Measurements from ENCODE around the gene PRADC1. TPM values are rescaled to one million over a fixed set of nuclear protein-coding genes. Genes with fewer than 3 reads are reported as not detected.

The PRADC1 gene
- total and polyA plus RNA-seq, 2 donors (not counting 3 experiments of a cell fraction or from before 2014, with no cell fraction given): 19.6 to 32.7 TPM

DNA sequence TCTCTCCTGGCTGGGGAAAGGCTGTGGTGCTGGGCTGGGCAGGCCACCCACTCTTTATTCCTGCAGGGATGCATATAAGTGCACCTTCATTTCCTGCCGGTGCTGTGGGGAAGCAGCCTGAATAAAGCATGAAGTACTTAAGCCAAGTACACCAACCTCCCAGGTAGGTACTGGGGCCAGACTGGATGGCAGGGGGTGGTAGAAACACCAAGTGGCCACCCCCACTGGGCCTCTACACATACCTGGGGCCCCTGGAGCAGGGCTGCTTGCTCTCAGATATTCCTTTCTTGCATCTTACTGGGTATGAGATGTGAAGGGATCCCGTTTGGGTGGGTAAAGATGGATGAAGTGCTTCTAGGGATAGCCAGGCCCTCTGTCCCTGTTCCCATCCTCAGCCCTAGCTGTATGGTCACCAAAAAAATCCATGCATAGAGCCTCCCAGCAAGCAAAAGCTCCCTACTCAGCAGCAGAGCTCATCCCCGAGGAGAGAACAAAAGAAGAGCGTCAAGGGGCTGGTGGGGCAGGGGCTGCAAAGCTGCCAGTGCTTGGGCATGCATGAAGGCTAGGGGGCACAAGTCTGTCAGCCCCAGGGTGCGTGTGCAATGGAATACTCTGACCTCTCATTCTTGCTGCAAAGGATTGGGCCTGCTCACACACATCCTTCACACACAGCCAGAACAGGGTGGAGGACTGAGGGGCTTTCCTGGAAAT, 23.0 kb upstream of the PRADC1 start:
- BruUV-seq (replicated peaks): no TSS peak
- FAIRE-seq (no peak), DNase-seq (ENCODE audit: low read depth, low spot score) (no peak)
- no peaks in the 10 kb centered on the region for H3K9me1 ChIP-seq (replicated peaks; ENCODE audit: control insufficient read depth, extremely low read depth, insufficient read depth, low read length)
- intact Hi-C loops (cut with micrococcal nuclease) (no loop called here), dilution Hi-C loops (cut with MboI; ENCODE audit: extremely low pct_ligation_motif_present, low sequenced_read_pairs) (no loop called here)
- no peak overlapping the region for H3K9ac ChIP-seq (replicated peaks; ENCODE audit: extremely low read depth, insufficient read depth, low read length)
- no peak overlapping the region for H3K4me2 ChIP-seq (ENCODE audit: insufficient read depth, low read length)
- H4K20me1 ChIP-seq (replicated peaks; ENCODE audit: control insufficient read depth, extremely low read depth, insufficient read depth, low read length): no peaks in the 10 kb centered on the region
- peaks cover 3 to 28% of the 10 kb centered on the region in 2 experiments for H3K36me3 ChIP-seq (ENCODE audit: control insufficient read depth in 2 of 2, extremely low read depth in 1 of 2, insufficient read depth in 2 of 2, low read length in 2 of 2)
- POLR2A ChIA-PET: no interaction called here
- no peaks in the 10 kb centered on the region for H3K4me1 ChIP-seq (ENCODE audit: control insufficient read depth, extremely low read depth, insufficient read depth, low read length)
- H3K9me3 ChIP-seq (replicated peaks; ENCODE audit: control insufficient read depth, insufficient read depth, low read length): no peaks in the 10 kb centered on the region
- no peak for TF ChIP-seq POLR2AphosphoS5 (IDR thresholded peaks at IDR 0.05; ENCODE audit: insufficient read depth, low read depth, low read length)
- no peak for TF ChIP-seq MYC (IDR thresholded peaks at IDR 0.05; ENCODE audit: low read depth, low read length)
- no peak for TF ChIP-seq FOS (IDR thresholded peaks at IDR 0.05; ENCODE audit: borderline replicate concordance, insufficient read depth, low read length)
- no peak for TF ChIP-seq POLR2A (IDR thresholded peaks at IDR 0.05; ENCODE audit: low read depth, low read length)
- TF ChIP-seq, protein P1, sequence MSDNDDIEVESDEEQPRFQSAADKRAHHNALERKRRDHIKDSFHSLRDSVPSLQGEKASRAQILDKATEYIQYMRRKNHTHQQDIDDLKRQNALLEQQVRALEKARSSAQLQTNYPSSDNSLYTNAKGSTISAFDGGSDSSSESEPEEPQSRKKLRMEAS (IDR thresholded peaks at IDR 0.05; ENCODE audit: insufficient read depth, insufficient read length): no peak
- no peak for TF ChIP-seq JUN (IDR thresholded peaks at IDR 0.05; ENCODE audit: borderline replicate concordance, insufficient read depth, insufficient read length, low read depth)
- no peak for TF ChIP-seq GATA2 (IDR thresholded peaks at IDR 0.05; ENCODE audit: insufficient read depth, insufficient read length, low read depth, low read length)
- TF ChIP-seq, protein P2, sequence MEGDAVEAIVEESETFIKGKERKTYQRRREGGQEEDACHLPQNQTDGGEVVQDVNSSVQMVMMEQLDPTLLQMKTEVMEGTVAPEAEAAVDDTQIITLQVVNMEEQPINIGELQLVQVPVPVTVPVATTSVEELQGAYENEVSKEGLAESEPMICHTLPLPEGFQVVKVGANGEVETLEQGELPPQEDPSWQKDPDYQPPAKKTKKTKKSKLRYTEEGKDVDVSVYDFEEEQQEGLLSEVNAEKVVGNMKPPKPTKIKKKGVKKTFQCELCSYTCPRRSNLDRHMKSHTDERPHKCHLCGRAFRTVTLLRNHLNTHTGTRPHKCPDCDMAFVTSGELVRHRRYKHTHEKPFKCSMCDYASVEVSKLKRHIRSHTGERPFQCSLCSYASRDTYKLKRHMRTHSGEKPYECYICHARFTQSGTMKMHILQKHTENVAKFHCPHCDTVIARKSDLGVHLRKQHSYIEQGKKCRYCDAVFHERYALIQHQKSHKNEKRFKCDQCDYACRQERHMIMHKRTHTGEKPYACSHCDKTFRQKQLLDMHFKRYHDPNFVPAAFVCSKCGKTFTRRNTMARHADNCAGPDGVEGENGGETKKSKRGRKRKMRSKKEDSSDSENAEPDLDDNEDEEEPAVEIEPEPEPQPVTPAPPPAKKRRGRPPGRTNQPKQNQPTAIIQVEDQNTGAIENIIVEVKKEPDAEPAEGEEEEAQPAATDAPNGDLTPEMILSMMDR (IDR thresholded peaks at IDR 0.05; ENCODE audit: extremely low read depth in 1 of 2, insufficient read depth in 1 of 2, low read depth in 1 of 2, low read length in 2 of 2): no peak
- TF ChIP-seq EZH2 (IDR thresholded peaks at IDR 0.05; ENCODE audit: borderline replicate concordance, low read depth, low read length, severe bottlenecking): no peak
- H2AFZ ChIP-seq (ENCODE audit: low read depth, low read length): no peak overlapping the region
- H3K79me2 ChIP-seq (ENCODE audit: control insufficient read depth, insufficient read depth, low read length): no peaks in the 10 kb centered on the region
- CTCF ChIA-PET: interaction anchor here (1.4 kb wide), 1 partner anchor 13 kb away, joined by 4 read pairs; no protein-coding TSS in a partner anchor
- H3K27me3 ChIP-seq (ENCODE audit: control insufficient read depth in 2 of 2, insufficient read depth in 2 of 2, low read length in 2 of 2): no peaks in the 10 kb centered on the region
- H3K4me3 ChIP-seq (replicated peaks in 1 of 3; ENCODE audit: insufficient read depth in 1 of 3, low read depth in 1 of 3, low read length in 3 of 3): no peak overlapping the region
- H3K27ac ChIP-seq (ENCODE audit: insufficient read depth, low read depth, low read length): no peak overlapping the region
